ENCODE data around the gene AWAT1. TPM values are rescaled to one million over a fixed set of nuclear protein-coding genes. Genes with fewer than 3 reads are reported as not detected.
"Not testable (repeated sequence)": the region's sequence is repeated elsewhere in the genome, so short reads cannot be mapped to it uniquely, and the experiment has no call there.

Gene AWAT1
- not detected for polyA plus RNA-seq (2013)

GRCh38 chrX:70234355-70234754 lies at the start of gene AWAT1:
Gene AWAT1 (plus strand): TSS chrX:70234655. CDS start chrX:70234696, 41 bp downstream.
- no peaks in the 10 kb centered on the region for H3K4me1 ChIP-seq (ENCODE audit: control extremely low read depth in 1 of 4, control insufficient read depth in 4 of 4, insufficient read depth in 4 of 4, low read length in 3 of 4)
- H3K9me3 ChIP-seq (ENCODE audit: control extremely low read depth in 1 of 5, control insufficient read depth in 4 of 5, insufficient read depth in 2 of 5, low read depth in 1 of 5, low read length in 4 of 5): no peaks in the 10 kb centered on the region
- CTCF ChIA-PET: no interaction called here
- no peak within 1 kb of the TSS for H3K27ac ChIP-seq (ENCODE audit: insufficient read depth in 1 of 2, low read depth in 1 of 2, low read length in 2 of 2, poor library complexity in 1 of 2, severe bottlenecking in 2 of 2)
- H3K4me3 ChIP-seq (ENCODE audit: control insufficient read depth in 1 of 7, extremely low read depth in 1 of 7, insufficient read depth in 4 of 7, low read depth in 2 of 7, low read length in 6 of 7): no peak within 1 kb of the TSS
- 79% methylated on average over 1 of the region's 3 CpGs for WGBS (ENCODE audit: insufficient coverage)
- no peaks in the 10 kb centered on the region for H3K27me3 ChIP-seq (replicated peaks in 2 of 5; ENCODE audit: control insufficient read depth in 4 of 5, insufficient read depth in 5 of 5, low read length in 4 of 5)
- no peak for DNase-seq
- POLR2A ChIA-PET: no interaction called here
- H3K36me3 ChIP-seq (ENCODE audit: control insufficient read depth in 4 of 4, insufficient read depth in 4 of 4, low read length in 3 of 4): no peaks in the 10 kb centered on the region

DNA sequence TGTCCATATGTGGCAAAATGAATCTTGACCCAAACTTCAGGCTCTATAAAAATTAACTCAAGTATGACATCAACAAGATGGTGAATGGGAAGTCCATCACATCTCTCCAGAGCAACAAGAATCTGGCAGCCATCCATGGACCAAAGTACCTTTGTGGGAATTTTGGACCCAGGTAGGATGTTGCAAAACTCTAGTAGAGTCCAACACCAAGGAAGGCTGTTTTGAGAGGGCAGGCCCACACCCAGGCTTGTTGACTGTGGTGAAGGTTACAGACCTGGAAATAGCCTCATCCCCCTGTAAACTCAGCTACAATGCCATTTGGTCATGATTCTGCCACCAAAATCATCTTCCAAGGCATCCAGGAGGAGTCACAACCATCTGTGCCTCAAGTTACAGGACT lies 44.2 kb upstream of the AWAT1 start:
- no peak for DNase-seq
- Histone ChIP-seq H3K27me3 (replicated peaks in 2 of 5; ENCODE audit: control insufficient read depth in 4 of 5, insufficient read depth in 5 of 5, low read length in 4 of 5) (no peaks in the 10 kb centered on the region), H3K27ac (ENCODE audit: insufficient read depth in 1 of 2, low read depth in 1 of 2, low read length in 2 of 2, poor library complexity in 1 of 2, severe bottlenecking in 2 of 2) (no peak overlapping the region), H3K9me3 (ENCODE audit: control extremely low read depth in 1 of 5, control insufficient read depth in 4 of 5, insufficient read depth in 2 of 5, low read depth in 1 of 5, low read length in 4 of 5) (peaks cover 0 to 7% (median 0%) of the 10 kb centered on the region in 5 experiments), H3K4me3 (ENCODE audit: control insufficient read depth in 1 of 7, extremely low read depth in 1 of 7, insufficient read depth in 4 of 7, low read depth in 2 of 7, low read length in 6 of 7) (no peak overlapping the region), H3K4me1 (ENCODE audit: control extremely low read depth in 1 of 4, control insufficient read depth in 4 of 4, insufficient read depth in 4 of 4, low read length in 3 of 4) (no peaks in the 10 kb centered on the region), H3K36me3 (ENCODE audit: control insufficient read depth in 4 of 4, insufficient read depth in 4 of 4, low read length in 3 of 4) (no peaks in the 10 kb centered on the region)
- CTCF ChIA-PET: no interaction called here
- POLR2A ChIA-PET: no interaction called here

DNA sequence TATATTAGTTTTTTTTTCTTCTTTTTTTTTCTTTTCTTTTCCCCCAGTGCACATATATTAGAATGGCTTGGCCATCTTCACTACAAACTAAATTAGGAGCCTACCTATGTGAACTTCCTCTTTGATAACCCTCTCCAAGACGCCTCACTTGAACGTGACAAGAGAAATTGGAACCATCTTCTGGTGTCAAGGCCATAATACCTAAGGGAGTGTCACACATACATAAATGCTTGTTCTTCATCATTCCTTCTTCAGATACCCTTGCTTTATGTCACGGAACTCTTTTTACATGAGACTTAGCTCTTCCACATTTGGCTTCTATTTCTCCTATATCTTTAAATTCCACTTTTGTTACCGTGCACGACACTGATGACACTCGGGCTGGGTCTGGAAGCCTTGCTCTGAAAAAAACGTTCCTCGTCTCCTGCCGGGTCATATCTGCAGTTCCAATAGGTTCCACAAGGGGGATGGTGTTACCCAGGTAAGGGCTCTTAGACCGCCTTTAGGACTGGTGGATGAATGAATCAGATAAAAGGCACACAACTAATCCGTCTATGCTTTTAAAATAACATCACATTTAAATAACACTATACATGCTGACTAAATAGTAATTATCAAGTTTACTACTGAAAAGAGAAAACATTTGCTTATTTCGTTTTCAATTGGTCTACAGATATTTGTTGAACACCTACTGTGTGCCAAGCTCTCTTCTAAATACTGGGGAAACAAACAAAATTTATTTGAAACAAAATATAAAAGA lies 37.3 kb upstream of the AWAT1 start:
- Histone ChIP-seq H3K36me3 (ENCODE audit: control insufficient read depth in 4 of 4, insufficient read depth in 4 of 4, low read length in 3 of 4) (no peaks in the 10 kb centered on the region), H3K27ac (ENCODE audit: insufficient read depth in 1 of 2, low read depth in 1 of 2, low read length in 2 of 2, poor library complexity in 1 of 2, severe bottlenecking in 2 of 2) (no peak overlapping the region), H3K4me1 (ENCODE audit: control extremely low read depth in 1 of 4, control insufficient read depth in 4 of 4, insufficient read depth in 4 of 4, low read length in 3 of 4) (no peaks in the 10 kb centered on the region), H3K9me3 (ENCODE audit: control extremely low read depth in 1 of 5, control insufficient read depth in 4 of 5, insufficient read depth in 2 of 5, low read depth in 1 of 5, low read length in 4 of 5) (peaks cover 0 to under 1% (median 0%) of the 10 kb centered on the region in 5 experiments), H3K27me3 (replicated peaks in 2 of 5; ENCODE audit: control insufficient read depth in 4 of 5, insufficient read depth in 5 of 5, low read length in 4 of 5) (no peaks in the 10 kb centered on the region), H3K4me3 (ENCODE audit: control insufficient read depth in 1 of 7, extremely low read depth in 1 of 7, insufficient read depth in 4 of 7, low read depth in 2 of 7, low read length in 6 of 7) (no peak overlapping the region)
- 18% methylated on average over 9 of the region's 12 CpGs for WGBS (ENCODE audit: insufficient coverage)
- peak; percentile 46 to 69 (median 66) for DNase-seq
- POLR2A ChIA-PET: no interaction called here
- CTCF ChIA-PET: no interaction called here

DNA sequence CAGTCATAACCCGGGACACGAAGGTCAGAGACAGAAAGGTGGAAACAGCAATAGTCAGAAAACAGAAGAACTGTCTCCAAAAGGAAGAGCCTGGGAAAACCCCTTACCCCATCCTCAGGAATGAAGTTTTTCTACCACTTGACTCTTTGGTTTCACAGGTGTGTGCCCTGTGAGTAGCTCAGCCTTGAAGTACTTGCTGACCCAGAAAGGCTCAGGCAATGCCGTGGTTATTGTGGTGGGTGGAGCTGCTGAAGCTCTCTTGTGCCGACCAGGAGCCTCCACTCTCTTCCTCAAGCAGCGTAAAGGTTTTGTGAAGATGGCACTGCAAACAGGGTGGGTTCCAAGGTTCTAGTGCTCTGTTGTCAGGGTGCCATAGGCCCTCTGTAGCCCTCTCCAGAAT lies 32.7 kb upstream of the AWAT1 start:
- 79% methylated on average over 4 of the region's 5 CpGs for WGBS (ENCODE audit: insufficient coverage)
- Histone ChIP-seq H3K4me1 (ENCODE audit: control extremely low read depth in 1 of 4, control insufficient read depth in 4 of 4, insufficient read depth in 4 of 4, low read length in 3 of 4) (no peaks in the 10 kb centered on the region), H3K4me3 (ENCODE audit: control insufficient read depth in 1 of 7, extremely low read depth in 1 of 7, insufficient read depth in 4 of 7, low read depth in 2 of 7, low read length in 6 of 7) (no peak overlapping the region), H3K27me3 (replicated peaks in 2 of 5; ENCODE audit: control insufficient read depth in 4 of 5, insufficient read depth in 5 of 5, low read length in 4 of 5) (peaks cover 0 to 2% (median 0%) of the 10 kb centered on the region in 5 experiments), H3K36me3 (ENCODE audit: control insufficient read depth in 4 of 4, insufficient read depth in 4 of 4, low read length in 3 of 4) (no peaks in the 10 kb centered on the region), H3K9me3 (ENCODE audit: control extremely low read depth in 1 of 5, control insufficient read depth in 4 of 5, insufficient read depth in 2 of 5, low read depth in 1 of 5, low read length in 4 of 5) (no peaks in the 10 kb centered on the region), H3K27ac (ENCODE audit: insufficient read depth in 1 of 2, low read depth in 1 of 2, low read length in 2 of 2, poor library complexity in 1 of 2, severe bottlenecking in 2 of 2) (no peak overlapping the region)
- ChIA-PET POLR2A (no interaction called here), CTCF (no interaction called here)
- DNase-seq: no peak

GRCh38 chrX:70208479-70208878 lies 26.0 kb upstream of the AWAT1 start:
- Histone ChIP-seq H3K27me3 (replicated peaks in 2 of 5; ENCODE audit: control insufficient read depth in 4 of 5, insufficient read depth in 5 of 5, low read length in 4 of 5) (peaks cover 0 to 2% (median 0%) of the 10 kb centered on the region in 5 experiments), H3K4me3 (ENCODE audit: control insufficient read depth in 1 of 7, extremely low read depth in 1 of 7, insufficient read depth in 4 of 7, low read depth in 2 of 7, low read length in 6 of 7) (no peak overlapping the region), H3K9me3 (ENCODE audit: control extremely low read depth in 1 of 5, control insufficient read depth in 4 of 5, insufficient read depth in 2 of 5, low read depth in 1 of 5, low read length in 4 of 5) (no peaks in the 10 kb centered on the region), H3K36me3 (ENCODE audit: control insufficient read depth in 4 of 4, insufficient read depth in 4 of 4, low read length in 3 of 4) (no peaks in the 10 kb centered on the region), H3K27ac (ENCODE audit: insufficient read depth in 1 of 2, low read depth in 1 of 2, low read length in 2 of 2, poor library complexity in 1 of 2, severe bottlenecking in 2 of 2) (no peak overlapping the region), H3K4me1 (ENCODE audit: control extremely low read depth in 1 of 4, control insufficient read depth in 4 of 4, insufficient read depth in 4 of 4, low read length in 3 of 4) (no peaks in the 10 kb centered on the region)
- DNase-seq: no peak
- ChIA-PET CTCF (no interaction called here), POLR2A (no interaction called here)

- DNase-seq; H3K4me1 ChIP-seq (ENCODE audit: control extremely low read depth in 1 of 4, control insufficient read depth in 4 of 4, insufficient read depth in 4 of 4, low read length in 3 of 4); H3K27me3 ChIP-seq (replicated peaks in 2 of 5; ENCODE audit: control insufficient read depth in 4 of 5, insufficient read depth in 5 of 5, low read length in 4 of 5); H3K4me3 ChIP-seq (ENCODE audit: control insufficient read depth in 1 of 7, extremely low read depth in 1 of 7, insufficient read depth in 4 of 7, low read depth in 2 of 7, low read length in 6 of 7); POLR2A ChIA-PET; H3K9me3 ChIP-seq (ENCODE audit: control extremely low read depth in 1 of 5, control insufficient read depth in 4 of 5, insufficient read depth in 2 of 5, low read depth in 1 of 5, low read length in 4 of 5); CTCF ChIA-PET; H3K36me3 ChIP-seq (ENCODE audit: control insufficient read depth in 4 of 4, insufficient read depth in 4 of 4, low read length in 3 of 4); H3K27ac ChIP-seq (ENCODE audit: insufficient read depth in 1 of 2, low read depth in 1 of 2, low read length in 2 of 2, poor library complexity in 1 of 2, severe bottlenecking in 2 of 2): not testable (repeated sequence)
- WGBS (ENCODE audit: insufficient coverage): 73% methylated on average over 4 of the region's 6 CpGs
These were observed 24.9 kb upstream of the AWAT1 start for GRCh38 chrX:70209570-70209969.

DNA sequence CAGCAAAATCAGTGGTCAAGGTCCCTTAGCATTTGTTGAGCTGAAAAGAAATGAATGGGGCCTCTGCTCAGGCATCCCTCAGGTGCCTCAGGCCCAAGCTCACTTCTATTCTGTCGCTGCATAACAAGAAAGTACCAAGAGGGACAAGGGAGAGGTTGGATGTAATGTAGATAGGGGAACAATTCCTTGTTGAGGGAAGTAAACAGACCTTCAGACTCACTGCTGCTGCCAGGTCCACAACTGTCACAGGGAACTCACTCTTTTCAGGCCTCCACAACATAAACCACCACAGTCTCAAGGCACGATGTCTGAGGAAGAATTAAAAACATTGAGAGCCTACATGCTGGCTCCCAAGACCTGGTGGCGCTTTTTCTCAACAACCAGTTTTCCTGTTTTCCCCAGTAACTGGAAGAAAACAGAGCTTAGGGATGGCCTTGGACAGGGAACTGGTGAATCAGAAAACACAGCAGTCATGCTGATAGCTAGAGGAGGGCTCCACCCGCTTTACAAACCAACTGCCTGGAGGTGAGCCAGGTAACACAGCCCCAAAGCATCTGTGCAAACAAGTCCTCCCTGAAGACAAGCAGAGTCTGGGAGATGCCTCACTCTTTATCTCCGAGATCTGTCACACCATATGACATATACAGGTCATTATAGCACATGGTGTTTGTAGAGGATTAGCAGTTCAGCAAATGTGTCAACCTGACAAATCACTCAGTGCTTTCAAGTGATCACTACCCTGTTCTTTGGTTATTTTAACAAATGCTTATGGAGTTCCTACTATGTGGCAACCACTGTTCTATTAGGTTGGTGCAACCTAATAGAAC lies 14.3 kb upstream of the AWAT1 start:
- no peak overlapping the region for H3K4me3 ChIP-seq (ENCODE audit: control insufficient read depth in 1 of 7, extremely low read depth in 1 of 7, insufficient read depth in 4 of 7, low read depth in 2 of 7, low read length in 6 of 7)
- DNase-seq: no peak
- WGBS (ENCODE audit: insufficient coverage): 83% methylated on average over 2 of the region's 5 CpGs
- no peaks in the 10 kb centered on the region for H3K27me3 ChIP-seq (replicated peaks in 2 of 5; ENCODE audit: control insufficient read depth in 4 of 5, insufficient read depth in 5 of 5, low read length in 4 of 5)
- no peak overlapping the region for H3K27ac ChIP-seq (ENCODE audit: insufficient read depth in 1 of 2, low read depth in 1 of 2, low read length in 2 of 2, poor library complexity in 1 of 2, severe bottlenecking in 2 of 2)
- POLR2A ChIA-PET: no interaction called here
- H3K4me1 ChIP-seq (ENCODE audit: control extremely low read depth in 1 of 4, control insufficient read depth in 4 of 4, insufficient read depth in 4 of 4, low read length in 3 of 4): no peaks in the 10 kb centered on the region
- no peaks in the 10 kb centered on the region for H3K9me3 ChIP-seq (ENCODE audit: control extremely low read depth in 1 of 5, control insufficient read depth in 4 of 5, insufficient read depth in 2 of 5, low read depth in 1 of 5, low read length in 4 of 5)
- no peaks in the 10 kb centered on the region for H3K36me3 ChIP-seq (ENCODE audit: control insufficient read depth in 4 of 4, insufficient read depth in 4 of 4, low read length in 3 of 4)
- CTCF ChIA-PET: no interaction called here
